Body of pancreas (tissue), 4 donors: ENCODE data around the gene CWC22. TPM values are rescaled to one million over a fixed set of nuclear protein-coding genes. Genes with fewer than 3 reads are reported as not detected.
"Not testable (repeated sequence)": the region's sequence is repeated elsewhere in the genome, so short reads cannot be mapped to it uniquely, and the experiment has no call there.

Experiments
- ATAC-seq: fragments of 150-250 bp; one replicate; pipeline ENCODE4 v1.9.1; 2016
- DNase-seq, 4 donors: peaks; one replicate each; pipeline ENCODE4 v3.0.0-alpha.2; 2019
- H3K27ac ChIP-seq, 4 donors: fragments of 200-600 bp; sonication (generic); 1 replicate in 3 of 4; 2 replicates in 1 of 4; pipeline versions ENCODE4 v1.5.1 to v1.6.1; 2016 to 2019; ENCODE audit warnings: mild to moderate bottlenecking in 1 of 4, mixed read lengths in 1 of 4, moderate library complexity in 1 of 4
- H3K27me3 ChIP-seq, 2 donors: fragments of 200-600 bp; sonication (generic); one replicate each; pipeline ENCODE4 v1.6.0; 2016; ENCODE audit warnings: mild to moderate bottlenecking in 1 of 2
- H3K36me3 ChIP-seq, 2 donors: fragments of 200-600 bp; sonication (generic); replicated peaks in 1 of 2; 2 replicates each; pipeline ENCODE4 v1.5.1; 2016; ENCODE audit warnings: low read depth in 2 of 2; ENCODE audit not compliant: insufficient read depth in 1 of 2
- H3K4me1 ChIP-seq: fragments of 200-600 bp; sonication (generic); one replicate; pipeline ENCODE4 v1.6.0; 2016
- H3K4me3 ChIP-seq, 2 donors: fragments of 200-600 bp; sonication (generic); 1 replicate in 1 of 2; 2 replicates in 1 of 2; pipeline ENCODE4 v1.5.1; 2016 to 2019
- H3K9me3 ChIP-seq, 3 donors: fragments of 200-600 bp; sonication (generic); 1 replicate in 2 of 3; 2 replicates in 1 of 3; pipeline ENCODE4 v1.5.1; 2016
- CTCF ChIP-seq, 7 experiments: fragments of 450-650 bp in 4 of 7; fragments of 200-600 bp in 3 of 7; sonication (generic) in 3 of 7; IDR thresholded peaks; one replicate each; pipeline ENCODE4 v1.5.1; 2016 to 2019; ENCODE audit warnings: antibody characterized with exemption in 7 of 7
- POLR2A ChIP-seq, 3 donors: fragments of 450-650 bp; IDR thresholded peaks; one replicate each; pipeline ENCODE4 v1.6.1; 2016; ENCODE audit warnings: antibody characterized with exemption in 3 of 3, mild to moderate bottlenecking in 2 of 3
- WGBS, 2 donors: methylation state at CpG; one replicate each; pipeline ENCODE4 v1.1.5; 2017; 5-methylcytosine and 5-hydroxymethylcytosine counted together
- intact Hi-C: fragments of 100-400 bp; cut with DNase I; formaldehyde crosslinking; loops from one replicate; pipeline ENCODE4 v1.15.1; 2023
- total RNA-seq, 2 donors: library from RNA; depleted of rRNA; stranded (reverse); fragments of >200 nt; gene quantifications; one replicate each; pipeline ENCODE4 v1.1.0, GENCODE V29; 2016

Gene CWC22
- total RNA-seq, 2 donors from 2014 or later: 8.2 to 11.7 TPM

- intact Hi-C loops: no loop called here
- Histone ChIP-seq H3K9me3 (no peaks in the 10 kb centered on the region), H3K36me3 (peaks cover 0 to 8% of the 10 kb centered on the region in 2 donors), H3K27me3 (no peaks in the 10 kb centered on the region), H3K4me1 (no peaks in the 10 kb centered on the region), H3K27ac (no peak overlapping the region), H3K4me3 (no peak overlapping the region)
- TF ChIP-seq POLR2A (IDR thresholded peaks at IDR 0.05) (no peak), CTCF (IDR thresholded peaks at IDR 0.05) (no peak)
- ATAC-seq (no peak), DNase-seq (no peak)
- WGBS, 2 donors: 92 to 96% methylated on average over 4 of the region's 4 CpGs
Measured at GRCh38 chr2:179963626-179964025, 43.5 kb downstream of the CWC22 start.

- H3K4me1 ChIP-seq, ATAC-seq, intact Hi-C loops, H3K27me3 ChIP-seq, H3K4me3 ChIP-seq, H3K9me3 ChIP-seq, DNase-seq, H3K36me3 ChIP-seq, H3K27ac ChIP-seq: not testable (repeated sequence)
- WGBS, 2 donors: 95 to 98% methylated on average over 4 of the region's 4 CpGs
Measured at GRCh38 chr2:179958251-179958650, 48.8 kb downstream of the CWC22 start.

DNA sequence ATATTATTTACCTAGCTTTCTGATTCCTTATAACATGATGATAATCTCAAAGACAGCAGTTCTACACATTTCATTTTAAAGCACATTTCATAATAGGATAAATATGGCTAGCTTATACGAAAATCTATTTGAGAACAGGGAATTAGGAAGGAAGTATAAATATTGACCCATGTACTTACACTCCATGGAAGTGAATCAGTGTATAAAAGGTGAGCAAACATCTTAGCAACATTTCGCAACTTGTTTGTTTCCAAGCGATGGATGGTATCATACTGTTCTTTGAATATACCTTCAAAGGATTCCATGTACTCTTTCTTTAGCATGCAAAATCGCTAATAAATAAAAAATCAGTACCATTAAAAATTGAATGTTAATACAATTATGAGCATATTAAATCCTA, 53.1 kb downstream of the CWC22 start:
- 77 to 80% methylated on average over 4 of the region's 4 CpGs for WGBS, 2 donors
- peaks cover under 1% of the 10 kb centered on the region for H3K4me1 ChIP-seq
- TF ChIP-seq POLR2A (IDR thresholded peaks at IDR 0.05): no peak
- TF ChIP-seq CTCF (IDR thresholded peaks at IDR 0.05): no peak
- H3K27me3 ChIP-seq: no peaks in the 10 kb centered on the region
- H3K4me3 ChIP-seq: no peak overlapping the region
- no peaks in the 10 kb centered on the region for H3K9me3 ChIP-seq
- no peak for ATAC-seq
- intact Hi-C loops: no loop called here
- DNase-seq: no peak
- H3K27ac ChIP-seq: no peak overlapping the region
- peaks cover 0 to 18% of the 10 kb centered on the region in 2 donors for H3K36me3 ChIP-seq

- intact Hi-C loops: no loop called here
- no peak for ATAC-seq
- no peak overlapping the region for H3K27ac ChIP-seq
- no peaks in the 10 kb centered on the region for H3K9me3 ChIP-seq
- WGBS, 2 donors: 89 to 91% methylated on average over 1 of the region's 1 CpG
- no peak for DNase-seq
- H3K27me3 ChIP-seq: no peaks in the 10 kb centered on the region
- H3K36me3 ChIP-seq: peaks cover 0 to 18% of the 10 kb centered on the region in 2 donors
- H3K4me1 ChIP-seq: peaks cover 7% of the 10 kb centered on the region
- TF ChIP-seq CTCF (IDR thresholded peaks at IDR 0.05) (no peak), POLR2A (IDR thresholded peaks at IDR 0.05) (no peak)
- H3K4me3 ChIP-seq: no peak overlapping the region
Measured at GRCh38 chr2:179953359-179953758, 53.7 kb downstream of the CWC22 start.

DNA sequence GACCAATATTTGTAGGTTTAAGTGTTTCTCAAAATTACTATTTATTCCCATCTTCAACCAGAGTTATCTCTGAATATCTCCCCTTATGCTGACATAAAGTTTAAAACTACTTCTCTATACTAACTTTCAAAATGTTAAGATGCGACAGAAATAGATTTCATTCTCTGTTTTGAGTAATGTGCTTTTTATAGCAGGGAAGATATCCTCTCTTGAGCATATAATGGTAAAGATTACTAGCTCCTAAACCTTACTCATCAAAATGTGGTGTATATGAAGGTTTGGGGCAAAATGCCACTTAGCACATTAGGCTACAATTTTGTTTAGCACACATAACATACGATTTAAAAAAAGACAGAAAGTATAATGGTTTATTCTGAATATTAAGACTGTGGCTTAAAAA, 54.4 kb downstream of the CWC22 start:
- TF ChIP-seq POLR2A (IDR thresholded peaks at IDR 0.05): no peak
- no peak for TF ChIP-seq CTCF (IDR thresholded peaks at IDR 0.05)
- H3K27me3 ChIP-seq: no peaks in the 10 kb centered on the region
- peaks cover 13% of the 10 kb centered on the region for H3K4me1 ChIP-seq
- H3K9me3 ChIP-seq: no peaks in the 10 kb centered on the region
- intact Hi-C loops: no loop called here
- no peak for ATAC-seq
- WGBS, 2 donors: 91 to 92% methylated on average over 2 of the region's 2 CpGs
- peaks cover 0 to 18% of the 10 kb centered on the region in 2 donors for H3K36me3 ChIP-seq
- no peak overlapping the region for H3K4me3 ChIP-seq
- no peak for DNase-seq
- H3K27ac ChIP-seq: no peak overlapping the region
